Fibroblast of lung (primary cell): ENCODE results near the gene ADGRF3.
"Not testable (repeated sequence)": the region's sequence is repeated elsewhere in the genome, so short reads cannot be mapped to it uniquely, and the experiment has no call there.

Experiments
- EZH2 ChIP-seq: IDR thresholded peaks from 2 replicates; pipeline ENCODE4 v1.5.1; 2012; ENCODE audit warnings: low read length, control low read depth, mild to moderate bottlenecking; ENCODE audit errors: missing control alignments
- TF ChIP-seq, protein P1 (sequence below), 2 donors: IDR thresholded peaks in 1 of 2; conservative IDR thresholded peaks in 1 of 2; 1 replicate in 1 of 2; 2 replicates in 1 of 2; pipeline ENCODE4 v1.5.1; 2011 to 2012; ENCODE audit warnings: low read length in 2 of 2, control low read depth in 1 of 2, inconsistent platforms in 1 of 2, low read depth in 1 of 2, mild to moderate bottlenecking in 1 of 2

DNA sequence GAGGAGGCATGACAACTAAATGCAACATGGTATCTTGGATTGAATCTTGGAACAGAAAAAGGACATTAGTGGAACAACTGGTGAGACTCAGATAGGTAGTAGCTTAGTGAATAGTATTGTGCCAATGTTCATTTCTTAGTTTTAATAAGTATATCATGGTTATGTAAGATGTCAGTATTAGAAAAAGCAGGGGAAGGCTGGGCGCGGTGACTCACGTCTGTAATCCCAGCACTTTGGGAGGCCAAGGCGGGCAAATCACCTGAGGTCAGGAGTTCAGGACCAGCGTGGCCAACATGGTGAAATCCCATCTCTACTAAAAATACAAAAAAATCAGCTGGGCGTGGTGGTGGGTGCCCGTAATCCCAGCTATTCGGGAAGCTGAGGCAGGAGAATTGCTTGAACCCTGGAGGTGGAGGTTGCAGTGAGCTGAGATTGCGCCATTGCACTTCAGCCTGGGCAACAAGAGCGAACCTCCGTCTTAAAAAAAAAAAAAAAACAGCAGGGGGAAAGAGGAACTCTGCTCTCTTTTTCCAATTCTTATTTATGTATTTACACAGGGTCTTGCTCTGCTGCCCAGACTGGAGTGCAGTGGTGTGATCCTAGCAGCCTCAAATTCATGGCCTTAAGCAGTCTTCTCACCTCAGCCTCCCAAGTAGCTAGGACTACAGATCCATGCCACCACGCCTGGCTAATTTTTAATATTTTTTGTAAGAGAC is 77.8 kb downstream of the ADGRF3 start:
- TF ChIP-seq, protein P1, sequence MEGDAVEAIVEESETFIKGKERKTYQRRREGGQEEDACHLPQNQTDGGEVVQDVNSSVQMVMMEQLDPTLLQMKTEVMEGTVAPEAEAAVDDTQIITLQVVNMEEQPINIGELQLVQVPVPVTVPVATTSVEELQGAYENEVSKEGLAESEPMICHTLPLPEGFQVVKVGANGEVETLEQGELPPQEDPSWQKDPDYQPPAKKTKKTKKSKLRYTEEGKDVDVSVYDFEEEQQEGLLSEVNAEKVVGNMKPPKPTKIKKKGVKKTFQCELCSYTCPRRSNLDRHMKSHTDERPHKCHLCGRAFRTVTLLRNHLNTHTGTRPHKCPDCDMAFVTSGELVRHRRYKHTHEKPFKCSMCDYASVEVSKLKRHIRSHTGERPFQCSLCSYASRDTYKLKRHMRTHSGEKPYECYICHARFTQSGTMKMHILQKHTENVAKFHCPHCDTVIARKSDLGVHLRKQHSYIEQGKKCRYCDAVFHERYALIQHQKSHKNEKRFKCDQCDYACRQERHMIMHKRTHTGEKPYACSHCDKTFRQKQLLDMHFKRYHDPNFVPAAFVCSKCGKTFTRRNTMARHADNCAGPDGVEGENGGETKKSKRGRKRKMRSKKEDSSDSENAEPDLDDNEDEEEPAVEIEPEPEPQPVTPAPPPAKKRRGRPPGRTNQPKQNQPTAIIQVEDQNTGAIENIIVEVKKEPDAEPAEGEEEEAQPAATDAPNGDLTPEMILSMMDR (conservative IDR thresholded peaks at IDR 0.05 in 1 of 2, IDR thresholded peaks at IDR 0.05 in 1 of 2; ENCODE audit: low read depth in 1 of 2, low read length in 2 of 2) = not testable (repeated sequence)
- not testable (repeated sequence) for TF ChIP-seq EZH2
